Mucosa of descending colon (tissue), 3 donors: ENCODE measurements around the gene TNFRSF25. TPM values are rescaled to one million over a fixed set of nuclear protein-coding genes. Genes with fewer than 3 reads are reported as not detected.
A peak's percentile ranks its signal among the peaks of the same experiment; 100 is the strongest.

Experiments
- ATAC-seq: fragments of 200-7000 bp; cut with Tn5 transposase; one replicate; pipeline ENCODE4 v1.9.1; 2020; ENCODE audit warnings: mild to moderate bottlenecking, moderate library complexity
- DNase-seq, 3 donors: peaks; one replicate each; pipeline ENCODE4 v3.0.0-alpha.2; 2020
- H3K36me3 ChIP-seq: fragments of 200-600 bp; one replicate; pipeline ENCODE4 v1.8.0; 2021; ENCODE audit warnings: low read depth, mild to moderate bottlenecking
- H3K4me1 ChIP-seq: fragments of 200-600 bp; one replicate; pipeline ENCODE4 v1.8.0; 2021; ENCODE audit warnings: low read depth, mild to moderate bottlenecking
- H3K4me3 ChIP-seq: fragments of 200-600 bp; one replicate; pipeline ENCODE4 v1.8.0; 2021; ENCODE audit warnings: mild to moderate bottlenecking
- H3K9me3 ChIP-seq: fragments of 200-600 bp; one replicate; pipeline ENCODE4 v1.8.0; 2021; ENCODE audit warnings: mild to moderate bottlenecking
- intact Hi-C, 2 donors: fragments of 100-400 bp; cut with DNase I in 1 of 2; cut with micrococcal nuclease in 1 of 2; formaldehyde crosslinking; loops; one replicate each; pipeline versions ENCODE4 v1.11.0 to v1.11.1; 2022; cut with DNase I, micrococcal nuclease
- total RNA-seq, 3 donors: library from RNA; stranded (reverse); fragmentation: NEBNext Ultra II Directional in 2 of 3; extraction: Animal tissue kit (Norgen Biotek cat#: 25700) in 2 of 3; gene quantifications; one replicate each; pipeline versions ENCODE4 v1.2.1 to v1.2.4, GENCODE V29; 2021 to 2023
- TF ChIP-seq, protein P1 (sequence below): fragments of 200-600 bp; IDR thresholded peaks from one replicate; pipeline ENCODE4 v1.8.0; 2022; ENCODE audit warnings: antibody characterized with exemption, mild to moderate bottlenecking
- donor health status: DM: no; HTN: no; CAD: no; lungs with moderate emphysema.
- donor health status: DM: no; HTN: no; CAD: no.
- donor health status: DM: no; HTN: yes; CAD: no.

Gene TNFRSF25
- total RNA-seq, 3 donors from 2014 or later: 18.3 to 45.1 (median 35.3) TPM

DNA sequence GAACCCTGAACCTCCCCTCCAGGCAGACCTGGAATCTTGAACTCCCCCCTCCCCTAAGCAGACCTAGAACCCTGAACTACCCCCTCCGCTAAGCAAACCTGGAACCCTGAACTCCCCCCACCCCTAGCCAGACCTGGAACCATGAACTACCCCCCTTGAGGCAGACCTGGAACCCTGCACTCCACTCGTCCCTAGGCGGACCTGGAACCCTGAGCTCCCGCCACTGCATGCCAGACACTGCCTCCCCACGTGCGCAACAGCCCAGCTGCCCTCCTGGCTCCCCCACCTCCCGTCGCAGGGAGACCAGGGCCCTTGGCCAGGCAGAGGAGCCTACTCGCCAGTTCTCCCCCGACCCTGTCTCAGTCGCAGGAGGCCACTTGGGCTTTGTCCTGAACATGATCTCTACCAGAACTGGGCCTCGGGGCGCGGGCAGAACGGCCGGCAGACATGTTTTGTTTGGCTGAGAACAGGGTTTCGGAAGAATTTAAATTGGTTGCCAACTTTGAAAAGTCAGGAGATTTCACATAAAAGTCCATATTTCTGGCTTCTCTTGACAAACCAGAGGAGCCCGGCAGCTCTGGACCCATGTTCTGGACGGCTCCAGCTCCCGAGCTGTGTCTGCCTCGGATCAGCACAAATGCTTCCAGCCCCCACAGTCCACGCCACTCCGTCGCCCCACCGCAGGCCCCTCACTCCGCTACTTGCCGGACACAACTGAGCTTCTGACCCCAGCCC is 34.7 kb upstream of the TNFRSF25 start:
- Histone ChIP-seq H3K9me3 (no peaks in the 10 kb centered on the region), H3K4me3 (no peak overlapping the region), H3K4me1 (peaks cover 21% of the 10 kb centered on the region), H3K36me3 (no peaks in the 10 kb centered on the region)
- intact Hi-C loops: no loop called here
- TF ChIP-seq, protein P1, sequence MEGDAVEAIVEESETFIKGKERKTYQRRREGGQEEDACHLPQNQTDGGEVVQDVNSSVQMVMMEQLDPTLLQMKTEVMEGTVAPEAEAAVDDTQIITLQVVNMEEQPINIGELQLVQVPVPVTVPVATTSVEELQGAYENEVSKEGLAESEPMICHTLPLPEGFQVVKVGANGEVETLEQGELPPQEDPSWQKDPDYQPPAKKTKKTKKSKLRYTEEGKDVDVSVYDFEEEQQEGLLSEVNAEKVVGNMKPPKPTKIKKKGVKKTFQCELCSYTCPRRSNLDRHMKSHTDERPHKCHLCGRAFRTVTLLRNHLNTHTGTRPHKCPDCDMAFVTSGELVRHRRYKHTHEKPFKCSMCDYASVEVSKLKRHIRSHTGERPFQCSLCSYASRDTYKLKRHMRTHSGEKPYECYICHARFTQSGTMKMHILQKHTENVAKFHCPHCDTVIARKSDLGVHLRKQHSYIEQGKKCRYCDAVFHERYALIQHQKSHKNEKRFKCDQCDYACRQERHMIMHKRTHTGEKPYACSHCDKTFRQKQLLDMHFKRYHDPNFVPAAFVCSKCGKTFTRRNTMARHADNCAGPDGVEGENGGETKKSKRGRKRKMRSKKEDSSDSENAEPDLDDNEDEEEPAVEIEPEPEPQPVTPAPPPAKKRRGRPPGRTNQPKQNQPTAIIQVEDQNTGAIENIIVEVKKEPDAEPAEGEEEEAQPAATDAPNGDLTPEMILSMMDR: no peak
- ATAC-seq (no peak), DNase-seq (peak in 1 of 3 donors; percentile 48)

DNA sequence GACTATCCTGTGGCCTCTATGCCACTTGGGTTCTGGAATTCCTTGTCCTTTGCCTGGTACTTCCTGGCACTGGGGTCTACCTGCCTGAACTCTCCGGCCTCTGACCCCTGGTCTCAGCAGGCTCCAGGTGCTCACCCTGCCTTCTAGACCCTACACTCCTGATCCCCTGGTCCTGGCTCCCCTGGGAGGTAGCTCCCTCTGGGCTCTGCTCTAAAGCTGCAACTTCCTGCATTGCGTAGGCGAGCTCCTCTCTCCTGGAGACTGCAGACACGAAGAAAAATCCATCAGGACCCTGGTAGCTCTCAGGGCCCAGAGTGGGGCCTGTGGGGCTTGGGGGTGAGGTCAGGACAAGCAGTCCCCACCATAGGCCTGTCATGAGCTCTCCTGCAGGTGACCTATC is 33.3 kb upstream of the TNFRSF25 start:
- Histone ChIP-seq H3K4me3 (no peak overlapping the region), H3K4me1 (peaks cover 21% of the 10 kb centered on the region), H3K36me3 (no peaks in the 10 kb centered on the region), H3K9me3 (no peaks in the 10 kb centered on the region)
- no peak for DNase-seq
- intact Hi-C loops: no loop called here
- ATAC-seq: no peak
- TF ChIP-seq, protein P1: no peak

DNA sequence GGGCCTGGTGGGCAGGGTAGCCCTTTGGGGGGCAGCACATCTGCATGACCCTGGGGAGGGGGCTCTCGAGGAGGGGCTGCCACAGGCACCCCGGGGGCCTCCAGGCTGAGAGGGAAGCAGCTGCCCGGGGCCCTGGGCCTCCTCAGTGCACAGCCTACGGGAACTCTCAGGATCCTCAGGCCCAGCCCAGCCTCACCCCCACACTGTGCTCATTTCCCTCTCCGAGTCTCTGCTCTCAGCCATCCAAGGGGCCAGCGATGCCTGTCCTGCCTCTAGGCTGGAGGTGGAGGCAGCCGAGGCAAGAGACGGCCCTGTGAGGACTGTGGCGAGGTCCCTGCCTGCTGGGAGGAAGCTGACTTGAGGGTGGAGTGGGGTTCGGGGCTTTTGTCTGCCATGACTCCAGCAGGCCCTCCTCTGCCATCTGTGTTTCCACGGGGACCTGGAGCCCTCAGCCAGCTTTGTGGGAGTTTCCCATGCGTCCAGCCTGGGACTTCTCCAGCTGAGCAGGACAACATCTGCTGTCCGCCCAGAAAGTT is 32.7 kb upstream of the TNFRSF25 start:
- no peaks in the 10 kb centered on the region for H3K9me3 ChIP-seq
- H3K4me3 ChIP-seq: no peak overlapping the region
- TF ChIP-seq, protein P1: no peak
- H3K4me1 ChIP-seq: peaks cover 21% of the 10 kb centered on the region
- ATAC-seq: no peak
- intact Hi-C loops: no loop called here
- DNase-seq: no peak
- no peaks in the 10 kb centered on the region for H3K36me3 ChIP-seq

DNA sequence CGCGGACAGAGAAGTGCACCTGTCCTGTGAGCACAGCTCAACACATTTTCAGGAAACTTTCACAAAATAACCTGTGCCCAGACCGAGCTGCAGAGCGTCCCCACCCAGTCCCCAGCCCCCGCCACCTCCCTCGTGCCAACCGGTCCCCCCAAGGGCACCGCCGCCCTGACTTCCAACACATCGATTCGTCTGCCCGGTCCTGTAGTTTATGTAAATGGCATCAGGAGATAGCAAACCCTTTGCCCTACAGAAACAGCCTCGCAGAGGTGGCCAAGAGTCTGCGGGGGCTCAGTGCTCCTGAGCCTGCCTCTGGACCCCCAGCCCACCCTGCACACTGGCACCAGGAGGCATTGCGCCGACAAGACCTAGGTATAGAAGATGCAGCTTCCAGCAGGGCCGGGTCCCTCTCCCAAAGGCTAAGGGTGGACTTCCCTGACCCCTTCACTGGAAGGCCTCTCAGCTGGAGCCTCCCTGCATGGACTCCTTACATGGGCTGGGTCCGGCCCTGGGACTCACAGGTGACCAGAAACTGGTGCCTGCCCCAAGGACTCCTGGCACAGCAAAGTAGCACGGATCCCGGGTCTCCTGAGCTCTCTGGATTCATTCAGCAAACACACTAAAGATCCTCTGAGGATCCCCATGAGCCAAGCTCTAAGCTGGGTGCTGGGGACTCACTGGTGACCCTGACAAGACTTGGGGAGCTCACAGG is 32.0 kb upstream of the TNFRSF25 start:
- peaks cover 21% of the 10 kb centered on the region for H3K4me1 ChIP-seq
- no peak overlapping the region for H3K4me3 ChIP-seq
- intact Hi-C loops: no loop called here
- no peak for ATAC-seq
- H3K9me3 ChIP-seq: no peaks in the 10 kb centered on the region
- no peak for DNase-seq
- TF ChIP-seq, protein P1: no peak
- no peaks in the 10 kb centered on the region for H3K36me3 ChIP-seq

DNA sequence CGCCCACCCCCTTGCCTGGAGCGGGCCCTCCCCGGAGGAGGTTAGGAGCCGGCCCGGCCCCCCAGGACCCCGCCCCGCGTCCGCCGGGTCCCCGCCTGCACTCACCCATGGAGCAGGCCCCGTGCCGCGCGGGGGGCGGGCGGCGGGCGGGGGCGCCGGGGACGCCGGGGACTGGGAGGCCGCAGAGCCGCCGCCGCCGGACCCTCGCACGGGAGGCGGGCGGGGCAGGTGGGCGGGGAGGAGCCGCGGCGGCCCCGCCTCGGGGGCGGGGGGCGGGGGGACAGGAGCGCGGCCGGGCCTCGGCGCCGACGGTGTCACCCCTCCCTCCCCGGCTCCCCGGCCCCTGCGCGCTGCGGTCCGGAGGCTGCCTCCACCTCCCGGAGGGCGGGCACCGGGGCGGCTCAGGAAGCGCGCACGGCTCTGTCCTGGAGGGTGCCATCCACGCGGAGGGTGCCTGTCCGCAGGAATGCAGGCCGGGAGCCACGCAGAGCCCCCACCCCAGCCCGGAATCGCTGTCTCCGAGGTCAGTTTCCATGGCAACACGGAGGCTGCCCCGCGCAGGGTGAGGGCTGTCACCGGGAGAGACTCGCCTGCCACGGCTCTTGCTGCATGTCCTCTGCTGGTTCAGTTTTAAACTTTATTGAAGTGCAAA is 31.4 kb upstream of the TNFRSF25 start:
- TF ChIP-seq, protein P1: no peak
- DNase-seq (peak in 2 of 3 donors; percentile 36 to 58), ATAC-seq (peak; percentile 62)
- H3K9me3 ChIP-seq: no peaks in the 10 kb centered on the region
- H3K36me3 ChIP-seq: no peaks in the 10 kb centered on the region
- intact Hi-C loops: no loop called here
- no peak overlapping the region for H3K4me3 ChIP-seq
- peaks cover 20% of the 10 kb centered on the region for H3K4me1 ChIP-seq
